Tibial artery (tissue), 4 donors: ENCODE data around the gene S100P.

Experiments used
- DNase-seq, 2 donors: peaks; one replicate each; pipeline ENCODE4 v3.0.0-alpha.2; 2019
- H3K27ac ChIP-seq, 2 donors: fragments of 200-600 bp; sonication (generic) in 1 of 2; 1 replicate in 1 of 2; 2 replicates in 1 of 2; pipeline ENCODE4 v1.5.1; 2018 to 2019; ENCODE audit warnings: mild to moderate bottlenecking in 1 of 2
- H3K27me3 ChIP-seq, 2 donors: fragments of 200-600 bp; sonication (generic) in 1 of 2; one replicate each; pipeline versions ENCODE4 v1.5.1 to v1.6.0; 2016 to 2019
- H3K36me3 ChIP-seq, 3 donors: fragments of 200-600 bp; sonication (generic) in 2 of 3; one replicate each; pipeline ENCODE4 v1.5.1; 2016 to 2019; ENCODE audit warnings: mild to moderate bottlenecking in 2 of 3
- H3K4me1 ChIP-seq, 4 donors: fragments of 200-600 bp; sonication (generic) in 2 of 4; 1 replicate in 3 of 4; 2 replicates in 1 of 4; pipeline ENCODE4 v1.5.1; 2016 to 2019
- H3K4me3 ChIP-seq, 2 donors: fragments of 200-600 bp; sonication (generic) in 1 of 2; 1 replicate in 1 of 2; 2 replicates in 1 of 2; pipeline ENCODE4 v1.5.1; 2018 to 2019; ENCODE audit warnings: mild to moderate bottlenecking in 2 of 2
- H3K9me3 ChIP-seq, 3 donors: fragments of 200-600 bp; sonication (generic) in 1 of 3; one replicate each; pipeline ENCODE4 v1.5.1; 2016 to 2019
- CTCF ChIP-seq, 2 experiments: fragments of 200-600 bp in 1 of 2; fragments of 450-650 bp in 1 of 2; IDR thresholded peaks; one replicate each; pipeline ENCODE4 v1.5.1; 2017 to 2019; ENCODE audit warnings: antibody characterized with exemption in 2 of 2, mild to moderate bottlenecking in 1 of 2, moderate library complexity in 1 of 2
- intact Hi-C: fragments of 100-400 bp; cut with DNase I; formaldehyde crosslinking; loops from one replicate; pipeline ENCODE4 v1.15.0; 2023; ENCODE audit warnings: low total_unique reads

Gene S100P

GRCh38 chr4:6730603-6731317, 37.1 kb downstream of the S100P start:
- intact Hi-C loops = no loop called here
- Histone ChIP-seq H3K27ac (peak overlapping the region in 1 of 2 donors; percentile 70), H3K4me1 (peaks cover 0 to 21% (median 15%) of the 10 kb centered on the region in 4 donors), H3K9me3 (no peaks in the 10 kb centered on the region), H3K27me3 (no peaks in the 10 kb centered on the region), H3K4me3 (no peak overlapping the region), H3K36me3 (no peaks in the 10 kb centered on the region)
- no peak for TF ChIP-seq CTCF (IDR thresholded peaks at IDR 0.05)
- DNase-seq = no peak

- no peak for DNase-seq
- H3K9me3 ChIP-seq = no peaks in the 10 kb centered on the region
- TF ChIP-seq CTCF (IDR thresholded peaks at IDR 0.05) = no peak
- peaks cover 0 to 21% (median 15%) of the 10 kb centered on the region in 4 donors for H3K4me1 ChIP-seq
- peak overlapping the region in 1 of 2 donors; percentile 70 for H3K27ac ChIP-seq
- H3K27me3 ChIP-seq = no peaks in the 10 kb centered on the region
- no peak overlapping the region for H3K4me3 ChIP-seq
- intact Hi-C loops = no loop called here
- no peaks in the 10 kb centered on the region for H3K36me3 ChIP-seq
Observed at GRCh38 chr4:6731318-6731675, 37.6 kb downstream of the S100P start.

GRCh38 chr4:6731780-6732179, 38.1 kb downstream of the S100P start:
- Histone ChIP-seq H3K9me3 (no peaks in the 10 kb centered on the region), H3K36me3 (no peaks in the 10 kb centered on the region), H3K4me1 (peaks cover 0 to 17% (median 15%) of the 10 kb centered on the region in 4 donors), H3K27ac (peak overlapping the region in 1 of 2 donors; percentile 70), H3K27me3 (no peaks in the 10 kb centered on the region), H3K4me3 (no peak overlapping the region)
- DNase-seq = no peak
- TF ChIP-seq CTCF (IDR thresholded peaks at IDR 0.05) = no peak
- intact Hi-C loops = no loop called here

- no peak for TF ChIP-seq CTCF (IDR thresholded peaks at IDR 0.05)
- H3K9me3 ChIP-seq = no peaks in the 10 kb centered on the region
- no peaks in the 10 kb centered on the region for H3K27me3 ChIP-seq
- intact Hi-C loops = no loop called here
- H3K27ac ChIP-seq = peak overlapping the region; percentile 57 to 70
- DNase-seq = peak; percentile 65 to 91
- H3K4me3 ChIP-seq = no peak overlapping the region
- H3K4me1 ChIP-seq = peaks cover 0 to 13% (median 11%) of the 10 kb centered on the region in 4 donors
- no peaks in the 10 kb centered on the region for H3K36me3 ChIP-seq
Observed at GRCh38 chr4:6732441-6733357, 39.0 kb downstream of the S100P start.

- intact Hi-C loops = no loop called here
- Histone ChIP-seq H3K27me3 (no peaks in the 10 kb centered on the region), H3K36me3 (no peaks in the 10 kb centered on the region), H3K4me3 (no peak overlapping the region), H3K27ac (peak overlapping the region; percentile 57 to 70), H3K9me3 (no peaks in the 10 kb centered on the region), H3K4me1 (peaks cover 0 to 13% (median 11%) of the 10 kb centered on the region in 4 donors)
- DNase-seq = no peak
- TF ChIP-seq CTCF (IDR thresholded peaks at IDR 0.05) = no peak
Observed at GRCh38 chr4:6733358-6734164, 39.9 kb downstream of the S100P start.
